ENCODE results near the gene BCL10. TPM values are rescaled to one million over a fixed set of nuclear protein-coding genes. Genes with fewer than 3 reads are reported as not detected.
A peak's percentile ranks its signal among the peaks of the same experiment; 100 is the strongest.

Gene BCL10
- total RNA-seq, 1 donor from 2014 or later, result 24.9 TPM

GRCh38 chr1:85282424-85282823 is 6.0 kb upstream of the BCL10 start:
- DNase-seq (ENCODE audit: low spot score), result no peak
- no peaks in the 10 kb centered on the region for H3K36me3 Mint-ChIP-seq (ENCODE audit: low read depth)
- no peaks in the 10 kb centered on the region for H3K9me3 Mint-ChIP-seq (ENCODE audit: low read depth)
- H3K4me1 Mint-ChIP-seq (ENCODE audit: low read depth), result peaks cover 15% of the 10 kb centered on the region
- no peak overlapping the region for H3K27ac Mint-ChIP-seq (ENCODE audit: unreplicated experiment)
- H3K4me3 Mint-ChIP-seq (ENCODE audit: unreplicated experiment), result no peak overlapping the region
- no peaks in the 10 kb centered on the region for H3K27me3 Mint-ChIP-seq (ENCODE audit: low read depth)
- TF ChIP-seq CTCF (IDR thresholded peaks at IDR 0.05), result no peak

- Mint-ChIP-seq H3K9me3 (ENCODE audit: low read depth) (no peaks in the 10 kb centered on the region), H3K27ac (ENCODE audit: unreplicated experiment) (no peak overlapping the region), H3K27me3 (ENCODE audit: low read depth) (no peaks in the 10 kb centered on the region), H3K36me3 (ENCODE audit: low read depth) (no peaks in the 10 kb centered on the region), H3K4me1 (ENCODE audit: low read depth) (peaks cover 23% of the 10 kb centered on the region), H3K4me3 (ENCODE audit: unreplicated experiment) (no peak overlapping the region)
- TF ChIP-seq CTCF (IDR thresholded peaks at IDR 0.05), result no peak
- no peak for DNase-seq (ENCODE audit: low spot score)
Measured at GRCh38 chr1:85280636-85281035, 4.2 kb upstream of the BCL10 start.

- H3K36me3 Mint-ChIP-seq (ENCODE audit: low read depth), result no peaks in the 10 kb centered on the region
- H3K27me3 Mint-ChIP-seq (ENCODE audit: low read depth), result no peaks in the 10 kb centered on the region
- DNase-seq (ENCODE audit: low spot score), result no peak
- H3K27ac Mint-ChIP-seq (ENCODE audit: unreplicated experiment), result peak overlapping the region; percentile 91
- peaks cover 33% of the 10 kb centered on the region for H3K4me1 Mint-ChIP-seq (ENCODE audit: low read depth)
- TF ChIP-seq CTCF (IDR thresholded peaks at IDR 0.05), result no peak
- H3K9me3 Mint-ChIP-seq (ENCODE audit: low read depth), result no peaks in the 10 kb centered on the region
- peak overlapping the region; percentile 39 for H3K4me3 Mint-ChIP-seq (ENCODE audit: unreplicated experiment)
Measured at GRCh38 chr1:85279458-85280080, 3.1 kb upstream of the BCL10 start.

- peak overlapping the region; percentile 39 for H3K4me3 Mint-ChIP-seq (ENCODE audit: unreplicated experiment)
- H3K4me1 Mint-ChIP-seq (ENCODE audit: low read depth), result peaks cover 40% of the 10 kb centered on the region
- no peak for DNase-seq (ENCODE audit: low spot score)
- no peaks in the 10 kb centered on the region for H3K36me3 Mint-ChIP-seq (ENCODE audit: low read depth)
- H3K9me3 Mint-ChIP-seq (ENCODE audit: low read depth), result no peaks in the 10 kb centered on the region
- no peak for TF ChIP-seq CTCF (IDR thresholded peaks at IDR 0.05)
- H3K27me3 Mint-ChIP-seq (ENCODE audit: low read depth), result no peaks in the 10 kb centered on the region
- H3K27ac Mint-ChIP-seq (ENCODE audit: unreplicated experiment), result peak overlapping the region; percentile 91
Measured at GRCh38 chr1:85278853-85279314, 2.5 kb upstream of the BCL10 start.

- H3K9me3 Mint-ChIP-seq (ENCODE audit: low read depth), result no peaks in the 10 kb centered on the region
- H3K27ac Mint-ChIP-seq (ENCODE audit: unreplicated experiment), result peak overlapping the region; percentile 95
- H3K27me3 Mint-ChIP-seq (ENCODE audit: low read depth), result no peaks in the 10 kb centered on the region
- no peak for TF ChIP-seq CTCF (IDR thresholded peaks at IDR 0.05)
- peaks cover 51% of the 10 kb centered on the region for H3K4me1 Mint-ChIP-seq (ENCODE audit: low read depth)
- H3K4me3 Mint-ChIP-seq (ENCODE audit: unreplicated experiment), result no peak overlapping the region
- DNase-seq (ENCODE audit: low spot score), result no peak
- peaks cover 5% of the 10 kb centered on the region for H3K36me3 Mint-ChIP-seq (ENCODE audit: low read depth)
Measured at GRCh38 chr1:85277802-85278201, 1.4 kb upstream of the BCL10 start.

All from chondrocyte (in vitro differentiated cells).